Esophagus muscularis mucosa (tissue), 3 donors: ENCODE measurements around the gene ARL6IP4.

Experiments used
- CTCF ChIP-seq, 3 experiments: fragments of 200-600 bp in 2 of 3; fragments of 450-650 bp in 1 of 3; sonication (generic) in 2 of 3; IDR thresholded peaks; one replicate each; pipeline ENCODE4 v1.5.1; 2017 to 2019; ENCODE audit warnings: antibody characterized with exemption in 3 of 3, mild to moderate bottlenecking in 2 of 3, moderate library complexity in 1 of 3
- POLR2A ChIP-seq: fragments of 450-650 bp; IDR thresholded peaks from one replicate; pipeline ENCODE4 v1.6.1; 2017; ENCODE audit warnings: antibody characterized with exemption, moderate library complexity, mild to moderate bottlenecking, low read depth

DNA sequence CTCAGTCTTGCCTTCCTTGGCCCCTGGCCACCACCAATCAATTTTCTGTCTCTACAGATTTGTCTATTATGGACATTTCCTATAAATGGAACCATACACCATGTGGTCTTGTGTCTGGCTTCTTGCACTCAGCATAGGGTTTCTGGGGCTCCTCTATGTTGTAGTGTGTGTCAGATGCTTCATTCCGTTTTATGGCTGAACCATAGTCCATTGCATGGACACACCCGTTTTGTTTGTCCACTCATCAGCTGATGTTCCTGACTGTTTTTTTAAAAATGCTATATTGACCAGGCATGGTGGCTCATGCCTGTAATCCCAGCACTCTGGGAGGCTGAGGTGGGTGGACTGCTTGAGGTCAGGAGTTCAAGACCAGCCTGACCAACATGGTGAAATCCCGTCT lies 21.0 kb downstream of the ARL6IP4 start:
- TF ChIP-seq CTCF (IDR thresholded peaks at IDR 0.05): no peak
- no peak for TF ChIP-seq POLR2A
